ENCODE data around the gene HNRNPK. TPM values are rescaled to one million over a fixed set of nuclear protein-coding genes. Genes with fewer than 3 reads are reported as not detected.

The HNRNPK gene
- total and polyA plus RNA-seq, 2 of the 13 experiments (the other 11 are each of a cell fraction or from before 2014, with no cell fraction given): 321 to 712 TPM

GRCh38 chr9:83956436-83957247 is 23.4 kb downstream of the HNRNPK start (continued):
- TF ChIP-seq ZNF513 (CRISPR knock-in tag; conservative IDR thresholded peaks at IDR 0.05) (no peak), ZNF776 (CRISPR knock-in tag; IDR thresholded peaks at IDR 0.05) (no peak), PRPF4 (IDR thresholded peaks at IDR 0.05; ENCODE audit: low read depth, low read length, poor library complexity, severe bottlenecking) (no peak), TEAD2 (CRISPR knock-in tag; IDR thresholded peaks at IDR 0.05) (no peak; the same call in 1 of the 2 replicates), PTBP1 (IDR thresholded peaks at IDR 0.05; ENCODE audit: low read depth, low read length, poor library complexity, severe bottlenecking) (no peak), FOXK2 (IDR thresholded peaks at IDR 0.05) (no peak), CHD4 (IDR thresholded peaks at IDR 0.05; ENCODE audit: borderline replicate concordance, low read length) (no peak), ZNF256 (CRISPR knock-in tag; conservative IDR thresholded peaks at IDR 0.05) (peak; percentile 62; the same call in 1 of the 2 replicates), ZNF841 (CRISPR knock-in tag; IDR thresholded peaks at IDR 0.05; ENCODE audit: borderline replicate concordance) (no peak), ZNF724P (CRISPR knock-in tag; IDR thresholded peaks at IDR 0.05; ENCODE audit: borderline replicate concordance) (peak; percentile 23; the same call in 1 of the 2 replicates), ZNF326 (CRISPR knock-in tag; IDR thresholded peaks at IDR 0.05; ENCODE audit: borderline replicate concordance) (no peak), BCLAF1 (IDR thresholded peaks at IDR 0.05) (no peak), GZF1 (CRISPR knock-in tag; IDR thresholded peaks at IDR 0.05) (peak; percentile 87), ELF4 (CRISPR knock-in tag; IDR thresholded peaks at IDR 0.05; ENCODE audit: borderline replicate concordance) (peak; percentile 81; the same call in 1 of the 2 replicates), SMARCC2 (IDR thresholded peaks at IDR 0.05) (no peak), ZNF549 (CRISPR knock-in tag; IDR thresholded peaks at IDR 0.05) (no peak), ZSCAN5A (CRISPR knock-in tag; IDR thresholded peaks at IDR 0.05; ENCODE audit: borderline replicate concordance) (no peak), U2AF2 (IDR thresholded peaks at IDR 0.05; ENCODE audit: low read depth, low read length) (no peak), SMARCE1 (IDR thresholded peaks at IDR 0.05; ENCODE audit: borderline replicate concordance) (no peak), FOXA3 (CRISPR knock-in tag; IDR thresholded peaks at IDR 0.05) (no peak), MBD4 (IDR thresholded peaks at IDR 0.05; ENCODE audit: borderline replicate concordance, low read length) (no peak), ZBTB39 (CRISPR knock-in tag; IDR thresholded peaks at IDR 0.05) (no peak)

Data from HepG2 (cell line).